PC-3 (cell line): ENCODE measurements around the gene SLC7A4.

Source experiments
- EZH2 ChIP-seq: fragments of 300-600 bp; sonication (generic); IDR thresholded peaks from one replicate; pipeline ENCODE4 v1.6.1; 2017; ENCODE audit warnings: antibody characterized with exemption, mild to moderate bottlenecking, low read length; ENCODE audit not compliant: unreplicated experiment
- EZH2phosphoT487 ChIP-seq: fragments of 300-600 bp; sonication (generic); IDR thresholded peaks from 2 replicates; pipeline ENCODE4 v1.6.1; 2018; ENCODE audit warnings: mild to moderate bottlenecking, antibody characterized with exemption, low read length, borderline replicate concordance
- TF ChIP-seq, protein P1 (sequence below): fragments of 300-600 bp; sonication (generic); conservative IDR thresholded peaks from 2 replicates; pipeline ENCODE4 v1.5.1; 2017; ENCODE audit warnings: antibody characterized with exemption, low read depth, mild to moderate bottlenecking, low read length

DNA sequence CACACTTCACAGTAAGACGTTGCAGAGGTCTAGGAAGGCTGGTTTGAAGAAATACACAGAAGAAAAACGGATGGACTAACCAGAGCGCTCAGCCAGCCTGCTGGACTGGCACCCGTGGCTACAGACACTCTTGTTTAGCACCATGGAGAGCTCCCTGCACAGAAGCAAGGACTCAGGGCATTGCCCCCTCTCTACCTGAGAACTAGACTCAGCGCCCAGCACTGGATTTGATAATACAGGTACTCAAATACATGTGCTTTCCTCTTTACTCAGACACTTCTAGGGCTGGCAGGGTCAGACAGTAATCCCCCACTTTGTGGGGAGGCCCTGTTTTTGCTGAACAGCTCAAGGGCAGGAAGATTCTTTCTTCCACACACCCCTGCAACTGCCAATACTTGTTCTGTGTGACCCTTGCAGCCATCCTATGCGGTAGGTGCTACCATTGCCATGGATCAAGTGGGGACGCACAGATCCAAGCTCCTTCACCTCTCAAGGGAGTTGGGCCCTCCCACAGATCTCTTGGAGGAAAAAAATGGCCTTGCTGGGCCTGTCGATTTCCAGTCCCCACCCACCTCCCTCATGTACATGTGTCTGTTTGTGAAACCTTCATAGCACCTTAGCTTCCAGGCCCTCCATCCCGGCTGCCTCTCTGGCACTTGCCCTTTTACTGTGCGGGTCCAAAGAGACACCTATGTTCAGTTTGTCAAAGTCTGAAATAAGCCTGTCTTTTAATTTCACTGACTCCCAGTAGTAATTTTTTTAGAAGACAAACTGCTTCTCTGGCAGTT, 22.5 kb downstream of the SLC7A4 start:
- TF ChIP-seq, protein P1, sequence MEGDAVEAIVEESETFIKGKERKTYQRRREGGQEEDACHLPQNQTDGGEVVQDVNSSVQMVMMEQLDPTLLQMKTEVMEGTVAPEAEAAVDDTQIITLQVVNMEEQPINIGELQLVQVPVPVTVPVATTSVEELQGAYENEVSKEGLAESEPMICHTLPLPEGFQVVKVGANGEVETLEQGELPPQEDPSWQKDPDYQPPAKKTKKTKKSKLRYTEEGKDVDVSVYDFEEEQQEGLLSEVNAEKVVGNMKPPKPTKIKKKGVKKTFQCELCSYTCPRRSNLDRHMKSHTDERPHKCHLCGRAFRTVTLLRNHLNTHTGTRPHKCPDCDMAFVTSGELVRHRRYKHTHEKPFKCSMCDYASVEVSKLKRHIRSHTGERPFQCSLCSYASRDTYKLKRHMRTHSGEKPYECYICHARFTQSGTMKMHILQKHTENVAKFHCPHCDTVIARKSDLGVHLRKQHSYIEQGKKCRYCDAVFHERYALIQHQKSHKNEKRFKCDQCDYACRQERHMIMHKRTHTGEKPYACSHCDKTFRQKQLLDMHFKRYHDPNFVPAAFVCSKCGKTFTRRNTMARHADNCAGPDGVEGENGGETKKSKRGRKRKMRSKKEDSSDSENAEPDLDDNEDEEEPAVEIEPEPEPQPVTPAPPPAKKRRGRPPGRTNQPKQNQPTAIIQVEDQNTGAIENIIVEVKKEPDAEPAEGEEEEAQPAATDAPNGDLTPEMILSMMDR = no peak
- TF ChIP-seq EZH2 (no peak), EZH2phosphoT487 (no peak)
